HepG2 (cell line): Measurements from ENCODE around the gene SBSN. TPM values are rescaled to one million over a fixed set of nuclear protein-coding genes. Genes with fewer than 3 reads are reported as not detected.

Source experiments
- ATF7 ChIP-seq, 2 experiments: fragments of 450-650 bp in 1 of 2; sonication (generic) in 1 of 2; formaldehyde crosslinking in 1 of 2; IDR thresholded peaks; 2 replicates each; pipeline versions ENCODE4 v1.4.0 to v1.6.1; 2016 to 2020; ENCODE audit warnings: antibody characterized with exemption in 1 of 2, mild to moderate bottlenecking in 1 of 2, missing genetic modification reagents in 1 of 2
- CENPX ChIP-seq: sonication (generic); formaldehyde crosslinking; IDR thresholded peaks from 2 replicates; pipeline ENCODE4 v1.9.0; 2021; ENCODE audit warnings: mild to moderate bottlenecking, missing genetic modification reagents, moderate library complexity
- ETV5 ChIP-seq: IDR thresholded peaks from 2 replicates; pipeline ENCODE4 v1.6.1; 2018; ENCODE audit warnings: missing biosample characterization, missing genetic modification reagents, inconsistent platforms, borderline replicate concordance
- HNF4A ChIP-seq: sonication (generic); formaldehyde crosslinking; IDR thresholded peaks from 2 replicates; pipeline ENCODE4 v1.4.0; 2020; ENCODE audit warnings: missing genetic modification reagents
- HOXD1 ChIP-seq: sonication (generic); formaldehyde crosslinking; IDR thresholded peaks from 2 replicates; pipeline ENCODE4 v1.5.0; 2020; ENCODE audit warnings: missing genetic modification reagents
- KLF16 ChIP-seq, 2 experiments: sonication (generic) in 1 of 2; formaldehyde crosslinking in 1 of 2; IDR thresholded peaks; 2 replicates each; pipeline versions ENCODE4 v1.6.1 to v1.8.0; 2016 to 2023; ENCODE audit warnings: missing genetic modification reagents in 2 of 2, missing compliant biosample characterization in 1 of 2
- NFATC3 ChIP-seq: sonication (generic); formaldehyde crosslinking; IDR thresholded peaks from 2 replicates; pipeline ENCODE4 v1.5.1; 2020; ENCODE audit warnings: mild to moderate bottlenecking, missing genetic modification reagents
- NR2F1 ChIP-seq, 2 experiments: fragments of 450-650 bp in 1 of 2; formaldehyde crosslinking in 1 of 2; IDR thresholded peaks; 2 replicates each; pipeline versions ENCODE4 v1.5.0 to v1.6.1; 2016 to 2020; ENCODE audit warnings: mild to moderate bottlenecking in 1 of 2, missing compliant biosample characterization in 1 of 2, missing genetic modification reagents in 1 of 2, moderate library complexity in 1 of 2
- POGZ ChIP-seq: sonication (generic); formaldehyde crosslinking; IDR thresholded peaks from 2 replicates; pipeline ENCODE4 v1.4.0; 2020; ENCODE audit warnings: mild to moderate bottlenecking, missing genetic modification reagents
- STAG1 ChIP-seq: sonication (generic); formaldehyde crosslinking; IDR thresholded peaks from 2 replicates; pipeline ENCODE4 v1.4.0; 2020; ENCODE audit warnings: missing genetic modification reagents
- ZBTB10 ChIP-seq: sonication (generic); formaldehyde crosslinking; IDR thresholded peaks from 2 replicates; pipeline ENCODE4 v1.4.0; 2020; ENCODE audit warnings: missing genetic modification reagents, borderline replicate concordance
- ZNF256 ChIP-seq: sonication (generic); formaldehyde crosslinking; conservative IDR thresholded peaks from 2 replicates; pipeline ENCODE4 v1.4.0; 2020; ENCODE audit warnings: missing genetic modification reagents
- ZNF33B ChIP-seq: sonication (generic); formaldehyde crosslinking; IDR thresholded peaks from 2 replicates; pipeline ENCODE4 v1.5.1; 2020; ENCODE audit warnings: mild to moderate bottlenecking, missing genetic modification reagents
- ZNF350 ChIP-seq: sonication (generic); formaldehyde crosslinking; IDR thresholded peaks from 2 replicates; pipeline ENCODE4 v1.4.0; 2020; ENCODE audit warnings: mild to moderate bottlenecking, low read depth, missing genetic modification reagents, borderline replicate concordance
- ZNF574 ChIP-seq: sonication (generic); formaldehyde crosslinking; IDR thresholded peaks from 2 replicates; pipeline ENCODE4 v1.4.0; 2020; ENCODE audit warnings: missing genetic modification reagents
- ZNF607 ChIP-seq: sonication (generic); formaldehyde crosslinking; IDR thresholded peaks from 2 replicates; pipeline ENCODE4 v1.5.1; 2020; ENCODE audit warnings: missing genetic modification reagents, mild to moderate bottlenecking, borderline replicate concordance
- ZNF652 ChIP-seq: IDR thresholded peaks from 2 replicates; pipeline ENCODE4 v1.6.1; 2016; ENCODE audit warnings: low read depth, borderline replicate concordance
- ZNF766 ChIP-seq: sonication (generic); formaldehyde crosslinking; IDR thresholded peaks from 2 replicates; pipeline ENCODE4 v1.5.0; 2020; ENCODE audit warnings: missing genetic modification reagents, borderline replicate concordance
- ZNF782 ChIP-seq: sonication (generic); formaldehyde crosslinking; IDR thresholded peaks from 2 replicates; pipeline ENCODE4 v1.4.0; 2020; ENCODE audit warnings: missing genetic modification reagents, mild to moderate bottlenecking, borderline replicate concordance
- polyA plus RNA-seq, 8 experiments: library from polyadenylated mRNA; depleted of rRNA in 3 of 8; stranded (reverse) in 7 of 8; unstranded in 1 of 8; fragments of >200 nt; fragmentation: Illumina TruSeq in 4 of 8; extraction: Trizol in 4 of 8; gene quantifications; 2 replicates each; pipeline versions ENCODE4 v1.2.1 to v1.2.3, GENCODE V29; 2011 to 2016; ENCODE audit warnings: low read depth in 4 of 8, missing spikeins in 1 of 8, mixed read lengths in 1 of 8; ENCODE audit not compliant: insufficient read depth in 1 of 8
- total RNA-seq, 5 experiments: library from RNA; depleted of rRNA; stranded (reverse); fragments of >200 nt; fragmentation: Illumina TruSeq; extraction: Trizol; gene quantifications; 2 replicates each; pipeline ENCODE4 v1.2.3, GENCODE V29; 2016; ENCODE audit warnings: low read depth in 1 of 5
- TF ChIP-seq, protein P1 (sequence below): sonication (generic); formaldehyde crosslinking; IDR thresholded peaks from 2 replicates; pipeline ENCODE4 v1.4.0; 2020; ENCODE audit warnings: missing genetic modification reagents
- TF ChIP-seq, protein P2 (sequence below): sonication (generic); formaldehyde crosslinking; IDR thresholded peaks from 2 replicates; pipeline ENCODE4 v1.5.0; 2020; ENCODE audit warnings: missing genetic modification reagents

The SBSN gene
- total and polyA plus RNA-seq, 2 of the 13 experiments (the other 11 are each of a cell fraction or from before 2014, with no cell fraction given) = not detected

- TF ChIP-seq ZNF766 (CRISPR knock-in tag) (no peak), ZNF350 (CRISPR knock-in tag) (0 out of 2 replicates have a peak, but pooled peaks have one; percentile 23), ZNF33B (CRISPR knock-in tag) (no peak), POGZ (0 out of 2 replicates have a peak, but pooled peaks have one; percentile 44), NFATC3 (CRISPR knock-in tag) (no peak), CENPX (no peak), ZNF607 (no peak), HNF4A (CRISPR knock-in tag) (peak; percentile 5; the same call in 1 of the 2 replicates), ATF7 (IDR thresholded peaks at IDR 0.05) (no peak), ATF7 (CRISPR knock-in tag; IDR thresholded peaks at IDR 0.05) (no peak), ZBTB10 (CRISPR knock-in tag) (no peak), ZNF782 (CRISPR knock-in tag) (no peak), ZNF574 (CRISPR knock-in tag) (peak; percentile 86), KLF16 (CRISPR knock-in tag; IDR thresholded peaks at IDR 0.05) (no peak), ZNF652 (CRISPR knock-in tag) (no peak), ETV5 (CRISPR knock-in tag) (no peak; the same call in 1 of the 2 replicates), NR2F1 (CRISPR knock-in tag; IDR thresholded peaks at IDR 0.05) (no peak), ZNF256 (CRISPR knock-in tag) (0 out of 2 replicates have a peak, but pooled peaks have one; percentile 19), STAG1 (CRISPR knock-in tag) (peak; percentile 85), HOXD1 (CRISPR knock-in tag) (no peak)
- TF ChIP-seq, protein P1, sequence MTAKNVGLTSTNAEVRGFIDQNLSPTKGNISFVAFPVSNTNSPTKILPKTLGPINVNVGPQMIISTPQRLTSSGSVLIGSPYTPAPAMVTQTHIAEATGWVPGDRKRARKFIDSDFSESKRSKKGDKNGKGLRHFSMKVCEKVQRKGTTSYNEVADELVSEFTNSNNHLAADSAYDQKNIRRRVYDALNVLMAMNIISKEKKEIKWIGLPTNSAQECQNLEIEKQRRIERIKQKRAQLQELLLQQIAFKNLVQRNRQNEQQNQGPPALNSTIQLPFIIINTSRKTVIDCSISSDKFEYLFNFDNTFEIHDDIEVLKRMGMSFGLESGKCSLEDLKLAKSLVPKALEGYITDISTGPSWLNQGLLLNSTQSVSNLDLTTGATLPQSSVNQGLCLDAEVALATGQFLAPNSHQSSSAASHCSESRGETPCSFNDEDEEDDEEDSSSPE (CRISPR knock-in tag) = no peak
- TF ChIP-seq, protein P2, sequence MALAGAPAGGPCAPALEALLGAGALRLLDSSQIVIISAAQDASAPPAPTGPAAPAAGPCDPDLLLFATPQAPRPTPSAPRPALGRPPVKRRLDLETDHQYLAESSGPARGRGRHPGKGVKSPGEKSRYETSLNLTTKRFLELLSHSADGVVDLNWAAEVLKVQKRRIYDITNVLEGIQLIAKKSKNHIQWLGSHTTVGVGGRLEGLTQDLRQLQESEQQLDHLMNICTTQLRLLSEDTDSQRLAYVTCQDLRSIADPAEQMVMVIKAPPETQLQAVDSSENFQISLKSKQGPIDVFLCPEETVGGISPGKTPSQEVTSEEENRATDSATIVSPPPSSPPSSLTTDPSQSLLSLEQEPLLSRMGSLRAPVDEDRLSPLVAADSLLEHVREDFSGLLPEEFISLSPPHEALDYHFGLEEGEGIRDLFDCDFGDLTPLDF = no peak
Observed at GRCh38 chr19:35495107-35496064, 32.7 kb downstream of the SBSN start (continued).
